MCF 10A (cell line): Measurements from ENCODE around the gene MOCOS. TPM values are rescaled to one million over a fixed set of nuclear protein-coding genes. Genes with fewer than 3 reads are reported as not detected.

Experiments used
- BruUV-seq: library from RNA; stranded (reverse); fragments of 400-500 nt; replicated peaks from 2 replicates; lab custom pipeline; 2021; lab: Mats Ljungman, UMichigan
- CTCF ChIA-PET: fragments of 300-600 bp; sonication (Branson Sonifier 250); formaldehyde crosslinking; extraction: SDS; loops from one replicate; lab custom pipeline; 2021; ENCODE audit warnings: antibody characterized with exemption, inconsistent platforms; lab: Yijun Ruan, JAX
- POLR2A ChIA-PET: fragments of 300-600, 350-650 bp; sonication (Branson Sonifier 250); formaldehyde crosslinking; extraction: SDS; loops from one replicate; lab custom pipeline; 2020; ENCODE audit warnings: antibody characterized with exemption, inconsistent platforms; lab: Yijun Ruan, JAX
- DNase-seq: peaks from one replicate; pipeline ENCODE4 v3.0.0-alpha.2; 2018; ENCODE audit not compliant: unreplicated experiment
- H3K27ac Mint-ChIP-seq: one replicate; pipeline ENCODE4 v1.8.0; 2022; ENCODE audit warnings: mild to moderate bottlenecking, low read depth, mixed read lengths; ENCODE audit not compliant: unreplicated experiment
- H3K27me3 Mint-ChIP-seq: one replicate; pipeline ENCODE4 v1.8.0; 2022; ENCODE audit warnings: mixed read lengths; ENCODE audit not compliant: insufficient read depth, unreplicated experiment
- H3K36me3 Mint-ChIP-seq: one replicate; pipeline ENCODE4 v1.8.0; 2022; ENCODE audit warnings: mild to moderate bottlenecking, moderate library complexity, mixed read lengths; ENCODE audit not compliant: insufficient read depth, unreplicated experiment
- H3K4me1 Mint-ChIP-seq: one replicate; pipeline ENCODE4 v1.8.0; 2022; ENCODE audit warnings: mixed read lengths; ENCODE audit not compliant: insufficient read depth, unreplicated experiment
- H3K4me3 Mint-ChIP-seq: one replicate; pipeline ENCODE4 v1.8.0; 2022; ENCODE audit warnings: mild to moderate bottlenecking, moderate library complexity, mixed read lengths; ENCODE audit not compliant: unreplicated experiment
- H3K9me3 Mint-ChIP-seq: one replicate; pipeline ENCODE4 v1.8.0; 2022; ENCODE audit warnings: mixed read lengths; ENCODE audit not compliant: unreplicated experiment
- CTCF ChIP-seq: fragments of 200-600 bp; IDR thresholded peaks from one replicate; pipeline ENCODE4 v1.8.0; 2022; ENCODE audit warnings: antibody characterized with exemption, mild to moderate bottlenecking; ENCODE audit not compliant: unreplicated experiment
- intact Hi-C: fragments of 100-400 bp; cut with micrococcal nuclease; formaldehyde crosslinking; loops from 2 replicates; pipeline ENCODE4 v1.14.1; 2022
- total RNA-seq: library from RNA; stranded (reverse); gene quantifications from 2 replicates; pipeline ENCODE4 v1.2.3, GENCODE V29; 2022

Gene MOCOS
- total RNA-seq, 1 experiment from 2014 or later = 81.1 TPM

GRCh38 chr18:36309436-36310391 is 122.4 kb downstream of the MOCOS start:
- POLR2A ChIA-PET = interaction anchor here (0.6 to 2.1 kb wide), 21 partner anchors 8 to 363 kb away, joined by 3 to 28 read pairs (median 3); partner anchors contain the start of genes ELP2, FHOD3 and RPRD1A
- H3K27ac Mint-ChIP-seq = peak overlapping the region; percentile 86
- peaks cover 77% of the 10 kb centered on the region for H3K4me1 Mint-ChIP-seq
- no peak for TF ChIP-seq CTCF
- CTCF ChIA-PET = interaction anchor here (0.5 to 1.4 kb wide), 5 partner anchors 262 to 378 kb away, joined by 3 to 7 read pairs (median 5); no protein-coding TSS in a partner anchor
- TSS peak; percentile 67 for BruUV-seq
- H3K27me3 Mint-ChIP-seq = no peaks in the 10 kb centered on the region
- intact Hi-C loops = no loop called here
- H3K4me3 Mint-ChIP-seq = peak overlapping the region; percentile 60
- H3K9me3 Mint-ChIP-seq = no peaks in the 10 kb centered on the region
- H3K36me3 Mint-ChIP-seq = no peaks in the 10 kb centered on the region
- peak; percentile 98 for DNase-seq

GRCh38 chr18:36311026-36311570 is 123.8 kb downstream of the MOCOS start:
- no TSS peak for BruUV-seq
- H3K27ac Mint-ChIP-seq = peak overlapping the region; percentile 86
- CTCF ChIA-PET = interaction anchor here (0.6 to 1.5 kb wide), 3 partner anchors 260 to 804 kb away, joined by 3 to 10 read pairs (median 8); no protein-coding TSS in a partner anchor
- no peaks in the 10 kb centered on the region for H3K9me3 Mint-ChIP-seq
- TF ChIP-seq CTCF = no peak
- no peak for DNase-seq
- intact Hi-C loops = no loop called here
- no peaks in the 10 kb centered on the region for H3K36me3 Mint-ChIP-seq
- H3K4me1 Mint-ChIP-seq = peaks cover 65% of the 10 kb centered on the region
- H3K27me3 Mint-ChIP-seq = no peaks in the 10 kb centered on the region
- POLR2A ChIA-PET = interaction anchor here (0.6 to 1.1 kb wide), 3 partner anchors 37 to 217 kb away, joined by 3 read pairs; no protein-coding TSS in a partner anchor
- no peak overlapping the region for H3K4me3 Mint-ChIP-seq

- CTCF ChIA-PET = interaction anchor here (0.7 kb wide), 1 partner anchor 363 kb away, joined by 4 read pairs; no protein-coding TSS in a partner anchor
- intact Hi-C loops = no loop called here
- Mint-ChIP-seq H3K36me3 (no peaks in the 10 kb centered on the region), H3K9me3 (no peaks in the 10 kb centered on the region), H3K27ac (peak overlapping the region; percentile 81), H3K4me1 (peaks cover 63% of the 10 kb centered on the region), H3K27me3 (no peaks in the 10 kb centered on the region), H3K4me3 (no peak overlapping the region)
- no TSS peak for BruUV-seq
- DNase-seq = peak; percentile 41
- no peak for TF ChIP-seq CTCF
- POLR2A ChIA-PET = interaction anchor here (2.1 kb wide), 1 partner anchor 246 kb away, joined by 5 read pairs; the partner anchor contains the start of gene RPRD1A
These were observed 125.6 kb downstream of the MOCOS start for GRCh38 chr18:36312806-36313395.
